ENCODE results near the gene SCAMP5.

The SCAMP5 gene

GRCh38 chr15:74997141-74997540 is 1.8 kb downstream of the SCAMP5 start:
- Histone ChIP-seq H2BK12ac (ENCODE audit: low read length in 2 of 2) (no peak overlapping the region), H3K27ac (ENCODE audit: low read length, poor library complexity, severe bottlenecking) (no peak overlapping the region), H3K79me1 (replicated peaks; ENCODE audit: low read length, poor library complexity, severe bottlenecking) (no peaks in the 10 kb centered on the region), H3K4me3 (ENCODE audit: insufficient read depth in 1 of 2, low read depth in 1 of 2, low read length in 2 of 2) (no peak overlapping the region), H3K23ac (ENCODE audit: low read length in 2 of 2) (no peak overlapping the region), H2BK120ac (ENCODE audit: low read depth, low read length) (no peak overlapping the region), H3K9ac (ENCODE audit: low read length) (no peak overlapping the region), H3K4ac (ENCODE audit: low read depth in 1 of 2, low read length in 2 of 2) (no peak overlapping the region), H3K27me3 (ENCODE audit: control insufficient read depth in 1 of 2, insufficient read depth in 1 of 2, low read length in 2 of 2) (peaks cover 27 to 30% of the 10 kb centered on the region in 2 experiments), H2BK15ac (ENCODE audit: low read depth, poor library complexity, severe bottlenecking) (no peak overlapping the region), H3K14ac (ENCODE audit: low read length in 2 of 2) (no peak overlapping the region), H3K18ac (ENCODE audit: low read depth in 1 of 2, low read length in 2 of 2) (no peak overlapping the region), H2BK5ac (ENCODE audit: low read depth, low read length, poor library complexity, severe bottlenecking) (no peak overlapping the region), H2AK5ac (ENCODE audit: low read length, severe bottlenecking) (no peak overlapping the region), H4K8ac (ENCODE audit: low read length) (no peak overlapping the region), H3K4me1 (ENCODE audit: control insufficient read depth, insufficient read depth, low read depth, low read length) (peaks cover 15% of the 10 kb centered on the region), H3K9me3 (ENCODE audit: control insufficient read depth, low read length) (peaks cover 8% of the 10 kb centered on the region), H4K91ac (ENCODE audit: low read length) (no peak overlapping the region), H3K4me2 (ENCODE audit: low read length, poor library complexity, severe bottlenecking) (no peak overlapping the region), H3K36me3 (ENCODE audit: control insufficient read depth in 1 of 2, insufficient read depth in 2 of 2, low read depth in 1 of 2, low read length in 2 of 2) (no peaks in the 10 kb centered on the region), H2AFZ (ENCODE audit: low read depth, low read length) (no peak overlapping the region)
- no peak for DNase-seq
- WGBS, result 63% methylated on average over 4 of the region's 4 CpGs

GRCh38 chr15:74997543-74997942 is 2.2 kb downstream of the SCAMP5 start:
- no peak for DNase-seq
- no peak overlapping the region for H3K4me3 ChIP-seq (ENCODE audit: insufficient read depth in 1 of 2, low read depth in 1 of 2, low read length in 2 of 2)
- H2BK120ac ChIP-seq (ENCODE audit: low read depth, low read length), result no peak overlapping the region
- H3K4me1 ChIP-seq (ENCODE audit: control insufficient read depth, insufficient read depth, low read depth, low read length), result peaks cover 15% of the 10 kb centered on the region
- H3K23ac ChIP-seq (ENCODE audit: low read length in 2 of 2), result no peak overlapping the region
- no peak overlapping the region for H4K91ac ChIP-seq (ENCODE audit: low read length)
- H3K9ac ChIP-seq (ENCODE audit: low read length), result no peak overlapping the region
- peaks cover 8% of the 10 kb centered on the region for H3K9me3 ChIP-seq (ENCODE audit: control insufficient read depth, low read length)
- H3K36me3 ChIP-seq (ENCODE audit: control insufficient read depth in 1 of 2, insufficient read depth in 2 of 2, low read depth in 1 of 2, low read length in 2 of 2), result no peaks in the 10 kb centered on the region
- WGBS, result 55% methylated on average over 2 of the region's 2 CpGs
- no peak overlapping the region for H2BK12ac ChIP-seq (ENCODE audit: low read length in 2 of 2)
- H3K79me1 ChIP-seq (replicated peaks; ENCODE audit: low read length, poor library complexity, severe bottlenecking), result no peaks in the 10 kb centered on the region
- no peak overlapping the region for H3K27ac ChIP-seq (ENCODE audit: low read length, poor library complexity, severe bottlenecking)
- H2AK5ac ChIP-seq (ENCODE audit: low read length, severe bottlenecking), result no peak overlapping the region
- no peak overlapping the region for H3K18ac ChIP-seq (ENCODE audit: low read depth in 1 of 2, low read length in 2 of 2)
- H3K4ac ChIP-seq (ENCODE audit: low read depth in 1 of 2, low read length in 2 of 2), result no peak overlapping the region
- H2AFZ ChIP-seq (ENCODE audit: low read depth, low read length), result no peak overlapping the region
- no peak overlapping the region for H4K8ac ChIP-seq (ENCODE audit: low read length)
- no peak overlapping the region for H3K14ac ChIP-seq (ENCODE audit: low read length in 2 of 2)
- H2BK5ac ChIP-seq (ENCODE audit: low read depth, low read length, poor library complexity, severe bottlenecking), result no peak overlapping the region
- H3K4me2 ChIP-seq (ENCODE audit: low read length, poor library complexity, severe bottlenecking), result no peak overlapping the region
- peaks cover 30 to 32% of the 10 kb centered on the region in 2 experiments for H3K27me3 ChIP-seq (ENCODE audit: control insufficient read depth in 1 of 2, insufficient read depth in 1 of 2, low read length in 2 of 2)
- H2BK15ac ChIP-seq (ENCODE audit: low read depth, poor library complexity, severe bottlenecking), result no peak overlapping the region

- H4K8ac ChIP-seq (ENCODE audit: low read length), result no peak overlapping the region
- H2BK120ac ChIP-seq (ENCODE audit: low read depth, low read length), result no peak overlapping the region
- no peak overlapping the region for H2BK12ac ChIP-seq (ENCODE audit: low read length in 2 of 2)
- H2BK5ac ChIP-seq (ENCODE audit: low read depth, low read length, poor library complexity, severe bottlenecking), result no peak overlapping the region
- DNase-seq, result no peak
- H3K14ac ChIP-seq (ENCODE audit: low read length in 2 of 2), result no peak overlapping the region
- no peak overlapping the region for H3K18ac ChIP-seq (ENCODE audit: low read depth in 1 of 2, low read length in 2 of 2)
- H3K4me2 ChIP-seq (ENCODE audit: low read length, poor library complexity, severe bottlenecking), result no peak overlapping the region
- H3K27ac ChIP-seq (ENCODE audit: low read length, poor library complexity, severe bottlenecking), result no peak overlapping the region
- H3K27me3 ChIP-seq (ENCODE audit: control insufficient read depth in 1 of 2, insufficient read depth in 1 of 2, low read length in 2 of 2), result peaks cover 20 to 27% of the 10 kb centered on the region in 2 experiments
- no peaks in the 10 kb centered on the region for H3K79me1 ChIP-seq (replicated peaks; ENCODE audit: low read length, poor library complexity, severe bottlenecking)
- H2AFZ ChIP-seq (ENCODE audit: low read depth, low read length), result no peak overlapping the region
- H3K9me3 ChIP-seq (ENCODE audit: control insufficient read depth, low read length), result peaks cover 8% of the 10 kb centered on the region
- no peak overlapping the region for H3K4me3 ChIP-seq (ENCODE audit: insufficient read depth in 1 of 2, low read depth in 1 of 2, low read length in 2 of 2)
- no peak overlapping the region for H2AK5ac ChIP-seq (ENCODE audit: low read length, severe bottlenecking)
- H3K23ac ChIP-seq (ENCODE audit: low read length in 2 of 2), result no peak overlapping the region
- H3K36me3 ChIP-seq (ENCODE audit: control insufficient read depth in 1 of 2, insufficient read depth in 2 of 2, low read depth in 1 of 2, low read length in 2 of 2), result no peaks in the 10 kb centered on the region
- H3K4me1 ChIP-seq (ENCODE audit: control insufficient read depth, insufficient read depth, low read depth, low read length), result peaks cover 2% of the 10 kb centered on the region
- no peak overlapping the region for H2BK15ac ChIP-seq (ENCODE audit: low read depth, poor library complexity, severe bottlenecking)
- H4K91ac ChIP-seq (ENCODE audit: low read length), result no peak overlapping the region
- no peak overlapping the region for H3K9ac ChIP-seq (ENCODE audit: low read length)
- H3K4ac ChIP-seq (ENCODE audit: low read depth in 1 of 2, low read length in 2 of 2), result no peak overlapping the region
- WGBS, result 75% methylated on average over 5 of the region's 6 CpGs
These were observed 5.9 kb downstream of the SCAMP5 start for GRCh38 chr15:75001310-75001709.

GRCh38 chr15:75002398-75002797 is 7.0 kb downstream of the SCAMP5 start:
- no peaks in the 10 kb centered on the region for H3K79me1 ChIP-seq (replicated peaks; ENCODE audit: low read length, poor library complexity, severe bottlenecking)
- H3K27me3 ChIP-seq (ENCODE audit: control insufficient read depth in 1 of 2, insufficient read depth in 1 of 2, low read length in 2 of 2), result peaks cover 9 to 16% of the 10 kb centered on the region in 2 experiments
- H2BK5ac ChIP-seq (ENCODE audit: low read depth, low read length, poor library complexity, severe bottlenecking), result no peak overlapping the region
- no peak overlapping the region for H2BK120ac ChIP-seq (ENCODE audit: low read depth, low read length)
- no peak overlapping the region for H3K27ac ChIP-seq (ENCODE audit: low read length, poor library complexity, severe bottlenecking)
- no peak overlapping the region for H4K8ac ChIP-seq (ENCODE audit: low read length)
- H2BK15ac ChIP-seq (ENCODE audit: low read depth, poor library complexity, severe bottlenecking), result no peak overlapping the region
- no peak overlapping the region for H3K4me2 ChIP-seq (ENCODE audit: low read length, poor library complexity, severe bottlenecking)
- peaks cover 6% of the 10 kb centered on the region for H3K9me3 ChIP-seq (ENCODE audit: control insufficient read depth, low read length)
- no peaks in the 10 kb centered on the region for H3K36me3 ChIP-seq (ENCODE audit: control insufficient read depth in 1 of 2, insufficient read depth in 2 of 2, low read depth in 1 of 2, low read length in 2 of 2)
- no peak overlapping the region for H3K23ac ChIP-seq (ENCODE audit: low read length in 2 of 2)
- no peak overlapping the region for H2AK5ac ChIP-seq (ENCODE audit: low read length, severe bottlenecking)
- no peak overlapping the region for H3K9ac ChIP-seq (ENCODE audit: low read length)
- WGBS, result 72% methylated on average over 7 of the region's 7 CpGs
- no peak overlapping the region for H2BK12ac ChIP-seq (ENCODE audit: low read length in 2 of 2)
- H3K18ac ChIP-seq (ENCODE audit: low read depth in 1 of 2, low read length in 2 of 2), result no peak overlapping the region
- no peak overlapping the region for H4K91ac ChIP-seq (ENCODE audit: low read length)
- DNase-seq, result no peak
- H2AFZ ChIP-seq (ENCODE audit: low read depth, low read length), result no peak overlapping the region
- H3K14ac ChIP-seq (ENCODE audit: low read length in 2 of 2), result no peak overlapping the region
- H3K4ac ChIP-seq (ENCODE audit: low read depth in 1 of 2, low read length in 2 of 2), result no peak overlapping the region
- no peaks in the 10 kb centered on the region for H3K4me1 ChIP-seq (ENCODE audit: control insufficient read depth, insufficient read depth, low read depth, low read length)
- no peak overlapping the region for H3K4me3 ChIP-seq (ENCODE audit: insufficient read depth in 1 of 2, low read depth in 1 of 2, low read length in 2 of 2)

Measured in mesenchymal stem cell (in vitro differentiated cells and primary cell).